Fibroblast of the aortic adventitia (primary cell): ENCODE measurements around the gene CAPN13. TPM values are rescaled to one million over a fixed set of nuclear protein-coding genes. Genes with fewer than 3 reads are reported as not detected.

Experiments used
- DNase-seq: peaks from one replicate; pipeline ENCODE4 v3.0.0-alpha.2; 2010; ENCODE audit warnings: low read depth
- H3K4me3 ChIP-seq: 2 replicates; pipeline ENCODE4 v1.5.1; 2011; ENCODE audit warnings: low read depth, mild to moderate bottlenecking, control low read depth, low read length, moderate library complexity
- CTCF ChIP-seq: IDR thresholded peaks from 2 replicates; pipeline ENCODE4 v1.5.1; 2011; ENCODE audit warnings: mild to moderate bottlenecking, low read length, control low read depth, inconsistent platforms; ENCODE audit not compliant: insufficient read depth
- total RNA-seq: library from RNA; depleted of rRNA; stranded (reverse); fragments of >200 nt; gene quantifications from 2 replicates; pipeline ENCODE4 v1.2.3, GENCODE V29; 2012; ENCODE audit warnings: low replicate concordance

The CAPN13 gene
- total RNA-seq, 1 donor: not detected

DNA sequence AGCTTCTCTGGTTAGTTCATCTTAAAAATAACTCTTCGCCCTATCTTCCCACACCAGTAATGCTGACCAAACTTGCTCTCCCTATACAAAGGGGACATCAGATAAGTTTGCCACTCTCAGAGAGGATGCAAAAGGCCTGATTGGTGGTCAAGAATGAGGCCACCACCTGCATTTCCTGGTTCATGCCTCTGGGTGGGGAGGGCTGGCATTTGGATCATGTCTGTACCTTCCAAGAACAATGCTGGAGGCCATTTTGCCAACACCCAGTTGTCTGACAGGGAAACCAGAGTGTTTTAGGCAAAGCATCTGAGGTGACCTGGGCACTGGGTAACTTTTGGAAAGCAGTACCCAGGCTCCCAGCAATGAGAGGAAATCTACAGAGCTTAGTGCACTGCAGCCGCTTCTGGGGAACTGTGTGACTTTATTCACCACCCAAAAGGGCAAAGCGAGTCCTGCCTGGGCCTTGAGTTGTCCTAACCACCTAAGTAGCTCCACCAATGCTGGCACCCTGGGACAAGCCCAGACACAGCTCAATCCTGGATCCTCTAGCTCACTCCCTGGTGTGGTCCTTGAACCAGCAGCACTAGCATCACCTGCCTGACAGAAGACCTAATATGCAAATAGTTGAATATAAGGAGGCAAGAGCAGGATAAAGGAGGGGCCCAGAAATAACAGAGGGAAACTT lies 35.1 kb downstream of the CAPN13 start:
- H3K4me3 ChIP-seq: no peak overlapping the region
- no peak for DNase-seq
- no peak for TF ChIP-seq CTCF

- DNase-seq: no peak
- TF ChIP-seq CTCF: no peak
- no peak overlapping the region for H3K4me3 ChIP-seq
These were observed 36.2 kb downstream of the CAPN13 start for GRCh38 chr2:30770816-30771576.

GRCh38 chr2:30769891-30770462 lies 37.3 kb downstream of the CAPN13 start:
- DNase-seq: no peak
- no peak overlapping the region for H3K4me3 ChIP-seq
- TF ChIP-seq CTCF: no peak

DNA sequence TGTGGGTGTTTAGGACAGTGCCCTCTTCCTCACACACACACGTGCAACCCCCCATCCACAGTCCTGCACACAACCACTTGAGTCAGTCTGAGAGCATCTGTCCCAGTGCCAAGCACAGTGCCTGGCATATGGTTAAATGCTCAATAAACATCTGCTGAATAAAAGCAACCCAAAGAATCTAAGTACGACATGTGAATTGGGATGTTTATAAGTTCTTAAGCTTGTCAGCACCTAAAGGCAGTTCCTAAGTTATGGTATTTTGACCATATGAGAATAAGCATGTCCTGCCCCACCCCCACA lies 37.8 kb downstream of the CAPN13 start:
- TF ChIP-seq CTCF: no peak
- no peak overlapping the region for H3K4me3 ChIP-seq
- no peak for DNase-seq

DNA sequence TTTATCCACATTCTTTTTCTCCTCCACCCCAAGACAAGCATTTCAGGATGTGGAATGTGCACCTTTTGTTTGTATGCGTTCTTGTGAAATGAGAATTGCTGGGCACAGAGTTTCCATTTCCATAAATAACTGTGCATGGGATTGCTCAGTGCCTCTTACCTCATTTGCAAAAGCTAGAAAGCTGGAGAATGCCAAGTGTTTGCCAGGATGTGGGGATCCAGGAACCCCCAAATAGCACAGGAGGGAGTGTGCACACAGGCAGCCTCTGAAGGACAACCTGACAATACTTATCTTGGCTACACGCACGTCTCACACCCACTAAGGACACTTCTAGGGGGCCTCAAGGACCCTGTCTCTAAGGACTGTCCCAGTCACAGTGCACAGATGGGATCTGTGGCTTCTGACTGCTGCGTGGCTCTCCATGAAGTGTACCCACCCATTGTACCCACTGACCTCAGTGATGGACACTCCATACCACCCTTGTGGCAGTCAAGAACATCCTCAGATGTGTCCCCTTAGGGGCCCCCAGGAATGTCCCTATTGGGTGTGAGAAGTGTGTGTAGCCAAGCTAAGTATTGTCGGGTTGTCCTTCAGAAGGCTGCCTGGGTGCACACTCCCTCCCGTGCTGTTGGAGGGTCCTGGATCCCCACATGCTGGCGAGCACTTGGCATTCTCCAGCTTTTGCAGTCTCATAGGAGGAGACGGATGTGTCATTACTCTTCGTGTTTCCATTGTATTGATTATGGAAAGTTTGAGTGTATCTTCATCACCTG lies 38.4 kb downstream of the CAPN13 start:
- TF ChIP-seq CTCF: no peak
- no peak for DNase-seq
- no peak overlapping the region for H3K4me3 ChIP-seq

GRCh38 chr2:30768036-30768686 lies 39.1 kb downstream of the CAPN13 start:
- no peak for DNase-seq
- no peak for TF ChIP-seq CTCF
- no peak overlapping the region for H3K4me3 ChIP-seq
